OCI-LY3 (cell line): ENCODE results near the gene SSR4.

Experiments used
- CTCF ChIP-seq: fragments of 200-600, 300-600 bp; sonication (generic); IDR thresholded peaks from 2 replicates; pipeline ENCODE4 v1.5.1; 2014; ENCODE audit warnings: antibody characterized with exemption, low read length, low read depth
- EZH2phosphoT487 ChIP-seq: fragments of 200-600 bp; shearing (Covaris generic); IDR thresholded peaks from 2 replicates; pipeline ENCODE4 v1.6.1; 2018; ENCODE audit warnings: antibody characterized with exemption, mixed run types, low read depth

- TF ChIP-seq CTCF (no peak), EZH2phosphoT487 (no peak)
These were observed 38.3 kb downstream of the SSR4 start for GRCh38 chrX:153832728-153833127.
